Panc1 (cell line): Measurements from ENCODE around the gene AEBP2. TPM values are rescaled to one million over a fixed set of nuclear protein-coding genes. Genes with fewer than 3 reads are reported as not detected.
"Not testable (repeated sequence)": the region's sequence is repeated elsewhere in the genome, so short reads cannot be mapped to it uniquely, and the experiment has no call there.

ENCODE experiments used
- ATAC-seq: fragments of 200-7000 bp; cut with Tn5 transposase; 2 replicates; pipeline ENCODE4 v1.9.1; 2020; ENCODE audit warnings: mild to moderate bottlenecking, moderate library complexity
- BruUV-seq: library from RNA; stranded (reverse); fragments of 400-500 nt; replicated peaks from 2 replicates; lab custom pipeline; 2021; lab: Mats Ljungman, UMichigan
- CTCF ChIA-PET: fragments of 300-600 bp; sonication (Branson Sonifier 250); formaldehyde crosslinking; loops from one replicate; lab custom pipeline; 2022; ENCODE audit warnings: antibody characterized with exemption; lab: Charles Lee
- POLR2A ChIA-PET: fragments of 300-600 bp; sonication (Branson Sonifier 250); formaldehyde crosslinking; loops from one replicate; lab custom pipeline; 2022; ENCODE audit warnings: antibody characterized with exemption; lab: Charles Lee
- DNase-seq: peaks from one replicate; pipeline ENCODE4 v3.0.0-alpha.2; 2010; ENCODE audit warnings: low read depth, low spot score
- H3K27ac ChIP-seq: 2 replicates; pipeline ENCODE4 v1.5.1; 2011; ENCODE audit warnings: mild to moderate bottlenecking, low read length, inconsistent platforms
- H3K27me3 ChIP-seq: fragments of 200-500 bp; sonication (Bioruptor generic); 2 replicates; pipeline ENCODE4 v1.6.0; 2014; ENCODE audit warnings: low read length, inconsistent platforms; ENCODE audit not compliant: control insufficient read depth, insufficient read depth
- H3K36me3 ChIP-seq: fragments of 200-500 bp; sonication (Bioruptor generic); 2 replicates; pipeline ENCODE4 v1.5.1; 2014; ENCODE audit warnings: inconsistent platforms, mild to moderate bottlenecking, low read length, moderate library complexity; ENCODE audit not compliant: control insufficient read depth, insufficient read depth
- H3K4me1 ChIP-seq: 2 replicates; pipeline ENCODE4 v1.5.1; 2011; ENCODE audit warnings: inconsistent platforms, mild to moderate bottlenecking, low read length, moderate library complexity; ENCODE audit not compliant: control insufficient read depth, insufficient read depth
- H3K4me3 ChIP-seq, 2 experiments: 2 replicates each; pipeline ENCODE4 v1.5.1; 2011 to 2012; ENCODE audit warnings: low read depth in 2 of 2, low read length in 2 of 2, mild to moderate bottlenecking in 2 of 2, inconsistent platforms in 1 of 2, moderate library complexity in 1 of 2
- H3K9me3 ChIP-seq: fragments of 200-500 bp; sonication (Bioruptor generic); 2 replicates; pipeline ENCODE4 v1.5.1; 2014; ENCODE audit warnings: low read depth, mild to moderate bottlenecking, inconsistent platforms, low read length, moderate library complexity; ENCODE audit not compliant: control insufficient read depth, insufficient read depth
- CTCF ChIP-seq: fragments of 450-650 bp; IDR thresholded peaks from 2 replicates; pipeline ENCODE4 v1.5.1; 2017; ENCODE audit warnings: mild to moderate bottlenecking
- POLR2AphosphoS5 ChIP-seq: IDR thresholded peaks from 2 replicates; pipeline ENCODE4 v1.6.1; 2012; ENCODE audit warnings: mild to moderate bottlenecking, low read depth, low read length, moderate library complexity
- REST ChIP-seq, 2 experiments: IDR thresholded peaks; 2 replicates each; pipeline ENCODE4 v1.6.1; 2011 to 2012; ENCODE audit warnings: low read depth in 2 of 2, control low read depth in 1 of 2, low read length in 1 of 2, mild to moderate bottlenecking in 1 of 2, moderate library complexity in 1 of 2; ENCODE audit not compliant: insufficient read depth in 1 of 2
- SIN3A ChIP-seq: IDR thresholded peaks from 2 replicates; pipeline ENCODE4 v1.6.1; 2012; ENCODE audit warnings: low read depth, mild to moderate bottlenecking, low read length, moderate library complexity, borderline replicate concordance; ENCODE audit not compliant: insufficient read depth
- TCF7L2 ChIP-seq: IDR thresholded peaks from 2 replicates; pipeline ENCODE4 v1.6.1; 2011; ENCODE audit warnings: mild to moderate bottlenecking, low read depth, low read length, inconsistent platforms
- in situ Hi-C: cut with HindIII; loops from 2 replicates; pipeline ENCODE4 v1.10.0; 2016; ENCODE audit warnings: low sequenced_read_pairs, low pct_unique_long_range_greater_than_20kb
- intact Hi-C: fragments of 100-400 bp; cut with micrococcal nuclease; formaldehyde crosslinking; loops from one replicate; pipeline ENCODE4 v1.10.0; 2022; ENCODE audit not compliant: unreplicated experiment
- total RNA-seq: library from RNA; stranded (reverse); gene quantifications from one replicate; pipeline ENCODE4 v1.2.1, GENCODE V29; 2021; ENCODE audit not compliant: unreplicated experiment

AEBP2 gene
- total RNA-seq, 1 experiment from 2014 or later, result 32.4 TPM

GRCh38 chr12:19423166-19423930 lies 15.9 kb upstream of the AEBP2 start:
- BruUV-seq, result no TSS peak
- H3K9me3 ChIP-seq, result no peaks in the 10 kb centered on the region
- no peaks in the 10 kb centered on the region for H3K36me3 ChIP-seq
- in situ Hi-C loops (no loop called here), intact Hi-C loops (no loop called here)
- no peaks in the 10 kb centered on the region for H3K27me3 ChIP-seq
- no peak for ATAC-seq
- no peak overlapping the region for H3K27ac ChIP-seq
- POLR2A ChIA-PET, result no interaction called here
- no peak for DNase-seq
- no peak for TF ChIP-seq POLR2AphosphoS5
- no peak for TF ChIP-seq SIN3A
- TF ChIP-seq REST (IDR thresholded peaks at IDR 0.05; ENCODE audit: insufficient read depth in 1 of 2, low read depth in 2 of 2, low read length in 1 of 2), result no peak
- TF ChIP-seq TCF7L2, result no peak
- no peak for TF ChIP-seq CTCF
- H3K4me3 ChIP-seq, result no peak overlapping the region
- no peaks in the 10 kb centered on the region for H3K4me1 ChIP-seq
- CTCF ChIA-PET, result no interaction called here

- no peak for ATAC-seq
- Histone ChIP-seq H3K36me3 (no peaks in the 10 kb centered on the region), H3K27me3 (no peaks in the 10 kb centered on the region), H3K27ac (no peak overlapping the region), H3K4me3 (no peak overlapping the region), H3K4me1 (no peaks in the 10 kb centered on the region), H3K9me3 (no peaks in the 10 kb centered on the region)
- POLR2A ChIA-PET, result no interaction called here
- TF ChIP-seq CTCF (no peak), SIN3A (no peak), POLR2AphosphoS5 (no peak), TCF7L2 (no peak), REST (IDR thresholded peaks at IDR 0.05; ENCODE audit: insufficient read depth in 1 of 2, low read depth in 2 of 2, low read length in 1 of 2) (no peak)
- intact Hi-C loops (no loop called here), in situ Hi-C loops (no loop called here)
- CTCF ChIA-PET, result no interaction called here
- no peak for DNase-seq
- BruUV-seq, result no TSS peak
These were observed 11.0 kb upstream of the AEBP2 start for GRCh38 chr12:19428246-19428645.

- POLR2A ChIA-PET, H3K4me3 ChIP-seq, CTCF ChIA-PET, intact Hi-C loops, BruUV-seq, H3K4me1 ChIP-seq, H3K9me3 ChIP-seq, in situ Hi-C loops, H3K36me3 ChIP-seq, DNase-seq, H3K27ac ChIP-seq, ATAC-seq, H3K27me3 ChIP-seq: not testable (repeated sequence)
These were observed 9.8 kb upstream of the AEBP2 start for GRCh38 chr12:19429491-19429890.
